Activated T-cell treated with anti-CD3 and anti-CD28 coated beads, Interleukin-2, amount 50 U/mL, for 24 hours (primary cell): ENCODE data around the gene LY6G6F.
"Not testable (repeated sequence)": the region's sequence is repeated elsewhere in the genome, so short reads cannot be mapped to it uniquely, and the experiment has no call there.

ENCODE experiments used
- DNase-seq: peaks from one replicate; pipeline ENCODE4 v3.0.0-alpha.2; 2020
- H3K27ac Mint-ChIP-seq: 2 replicates; pipeline ENCODE4 v1.8.0; 2020; ENCODE audit warnings: mild to moderate bottlenecking, mixed read lengths
- H3K27me3 Mint-ChIP-seq: 2 replicates; pipeline ENCODE4 v1.8.0; 2020; ENCODE audit warnings: mixed read lengths
- H3K36me3 Mint-ChIP-seq: 2 replicates; pipeline ENCODE4 v1.8.0; 2020; ENCODE audit warnings: low read depth, mixed read lengths
- H3K4me1 Mint-ChIP-seq: 2 replicates; pipeline ENCODE4 v1.8.0; 2020; ENCODE audit warnings: low read depth, mixed read lengths
- H3K4me3 Mint-ChIP-seq: 2 replicates; pipeline ENCODE4 v1.8.0; 2020; ENCODE audit warnings: mild to moderate bottlenecking, moderate library complexity, mixed read lengths
- H3K9me3 Mint-ChIP-seq: 2 replicates; pipeline ENCODE4 v1.8.0; 2020; ENCODE audit warnings: mixed read lengths

Gene LY6G6F

DNA sequence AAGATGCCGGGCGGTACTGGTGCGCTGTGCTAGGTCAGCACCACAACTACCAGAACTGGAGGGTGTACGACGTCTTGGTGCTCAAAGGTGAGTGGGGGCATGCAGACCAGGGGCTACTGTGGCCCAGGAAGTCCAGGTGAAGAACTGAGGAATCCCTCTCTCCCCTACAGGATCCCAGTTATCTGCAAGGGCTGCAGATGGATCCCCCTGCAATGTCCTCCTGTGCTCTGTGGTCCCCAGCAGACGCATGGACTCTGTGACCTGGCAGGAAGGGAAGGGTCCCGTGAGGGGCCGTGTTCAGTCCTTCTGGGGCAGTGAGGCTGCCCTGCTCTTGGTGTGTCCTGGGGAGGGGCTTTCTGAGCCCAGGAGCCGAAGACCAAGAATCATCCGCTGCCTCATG is 1.0 kb downstream of the LY6G6F start:
- Mint-ChIP-seq H3K9me3 (no peaks in the 10 kb centered on the region), H3K27ac (peak overlapping the region; percentile 23), H3K4me1 (peaks cover 15% of the 10 kb centered on the region), H3K36me3 (peaks cover 3% of the 10 kb centered on the region), H3K4me3 (no peak overlapping the region), H3K27me3 (no peaks in the 10 kb centered on the region)
- DNase-seq: no peak

DNA sequence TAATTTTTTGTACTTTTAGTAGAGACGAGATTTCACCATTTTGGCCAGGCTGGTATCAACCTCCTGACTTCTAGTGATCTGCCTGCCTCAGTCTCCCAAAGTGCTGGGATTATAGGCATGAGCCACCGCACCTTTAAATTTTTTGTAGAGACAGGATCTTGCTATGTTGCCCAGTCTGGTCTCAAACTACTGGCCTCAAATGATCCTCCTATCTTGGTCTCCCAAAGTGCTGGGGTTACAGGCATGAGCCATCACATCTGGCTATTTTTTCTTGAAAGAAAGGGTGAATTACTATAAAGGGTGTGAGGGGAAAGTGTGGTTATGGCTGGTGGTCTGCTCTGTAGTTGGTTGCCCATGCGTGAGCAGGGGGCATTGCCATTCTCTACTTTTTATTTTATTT is 1.6 kb downstream of the LY6G6F start:
- Mint-ChIP-seq H3K9me3 (no peaks in the 10 kb centered on the region), H3K36me3 (peaks cover 1% of the 10 kb centered on the region), H3K4me3 (no peak overlapping the region), H3K4me1 (peaks cover 14% of the 10 kb centered on the region), H3K27ac (no peak overlapping the region), H3K27me3 (no peaks in the 10 kb centered on the region)
- no peak for DNase-seq

DNA sequence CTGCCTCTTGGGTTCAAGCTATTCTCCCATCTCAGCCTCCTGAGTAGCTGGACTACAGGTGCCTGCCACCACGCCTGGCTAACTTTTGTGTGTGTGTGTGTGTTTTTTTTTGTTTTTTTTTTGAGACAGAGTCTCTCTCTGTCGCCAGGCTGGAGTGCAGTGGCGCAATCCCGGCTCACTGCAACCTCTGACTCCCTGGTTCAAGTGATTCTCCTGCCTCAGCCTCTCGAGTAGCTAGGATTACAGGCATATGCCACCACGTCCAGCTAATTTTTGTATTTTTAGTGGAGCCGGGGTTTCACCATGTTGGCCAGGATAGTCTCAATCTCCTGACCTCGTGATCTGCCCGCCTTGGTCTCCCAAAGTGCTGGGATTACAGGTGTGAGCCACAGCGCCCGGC is 2.5 kb downstream of the LY6G6F start:
- not testable (repeated sequence) for DNase-seq, H3K27ac Mint-ChIP-seq, H3K27me3 Mint-ChIP-seq, H3K36me3 Mint-ChIP-seq, H3K4me3 Mint-ChIP-seq, H3K9me3 Mint-ChIP-seq
- peaks cover 11% of the 10 kb centered on the region for H3K4me1 Mint-ChIP-seq

DNA sequence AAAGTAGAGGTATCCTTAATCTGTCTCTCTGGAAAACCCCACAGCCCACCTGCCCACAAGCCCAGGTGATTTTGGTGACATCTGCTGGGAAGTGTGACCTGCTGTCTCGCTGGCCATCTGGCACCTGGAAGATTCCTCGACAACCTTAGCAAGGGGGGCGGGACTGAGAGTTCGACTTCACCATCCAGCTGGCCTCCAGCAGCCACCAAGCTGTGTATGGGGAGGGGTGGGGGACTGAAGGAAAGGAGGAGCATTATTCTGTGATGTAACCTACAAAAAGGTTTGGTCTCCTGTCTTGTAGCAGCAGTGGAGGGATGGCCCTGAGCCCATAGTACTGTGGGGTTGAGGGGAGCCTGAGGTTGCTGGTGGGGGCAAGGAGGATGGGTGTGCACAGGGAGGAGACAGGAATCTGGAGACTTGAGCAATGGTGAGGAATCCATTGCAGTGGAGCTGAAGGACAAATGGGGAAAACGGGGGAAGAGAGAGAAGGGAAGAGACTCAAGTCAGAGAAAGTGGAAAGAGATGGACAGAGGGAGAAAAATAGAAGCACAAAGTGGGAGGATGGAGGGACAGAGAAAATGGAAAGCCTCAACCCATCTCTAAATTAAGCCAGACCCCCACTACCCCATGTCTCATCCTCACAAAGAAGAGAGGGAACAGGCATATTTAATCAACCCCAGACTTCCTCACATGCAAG is 4.0 kb downstream of the LY6G6F start:
- Mint-ChIP-seq H3K4me1 (peaks cover 11% of the 10 kb centered on the region), H3K27me3 (no peaks in the 10 kb centered on the region), H3K36me3 (no peaks in the 10 kb centered on the region), H3K9me3 (no peaks in the 10 kb centered on the region), H3K27ac (no peak overlapping the region), H3K4me3 (no peak overlapping the region)
- no peak for DNase-seq

DNA sequence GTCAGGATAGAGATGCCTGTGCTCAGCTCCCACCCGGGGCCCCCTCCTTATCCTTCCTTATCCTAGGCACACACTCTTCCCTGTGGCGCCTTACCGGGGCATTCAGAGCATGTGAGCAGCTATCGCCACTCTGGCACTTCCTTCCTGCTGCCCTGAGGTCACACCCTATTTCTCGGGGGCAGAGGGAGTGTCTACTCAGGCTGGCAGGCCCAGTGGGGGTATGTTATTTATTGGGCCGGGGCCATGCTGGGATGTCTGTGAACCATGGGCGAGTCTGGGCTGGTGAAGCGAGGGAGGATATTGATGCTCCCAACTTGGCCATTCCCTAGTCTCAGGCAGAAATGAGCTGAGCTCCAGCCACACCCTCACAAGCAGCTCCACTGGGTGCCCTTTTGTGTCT is 4.6 kb downstream of the LY6G6F start:
- DNase-seq: no peak
- Mint-ChIP-seq H3K4me3 (no peak overlapping the region), H3K27ac (no peak overlapping the region), H3K9me3 (no peaks in the 10 kb centered on the region), H3K27me3 (no peaks in the 10 kb centered on the region), H3K36me3 (no peaks in the 10 kb centered on the region), H3K4me1 (peaks cover 11% of the 10 kb centered on the region)

DNA sequence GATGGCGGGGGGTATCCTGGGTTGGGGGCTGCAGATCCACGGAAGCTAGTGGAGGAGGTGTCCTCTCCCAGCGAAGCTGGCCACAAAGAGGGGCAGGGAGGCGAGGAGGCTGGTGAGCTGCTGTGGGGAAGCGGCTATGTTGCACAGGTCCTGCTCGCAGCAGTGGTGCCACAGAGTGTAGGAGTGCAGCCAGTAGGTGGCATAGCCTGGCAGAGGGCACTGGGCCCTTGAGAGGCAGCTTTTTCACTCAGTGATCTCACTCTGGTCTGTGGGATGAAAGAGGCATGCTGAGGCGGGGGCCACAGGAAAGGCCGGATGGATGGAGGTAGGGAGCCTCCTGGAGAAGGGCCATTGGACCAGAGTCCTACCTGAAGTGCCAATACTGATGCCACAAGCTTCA is 5.6 kb downstream of the LY6G6F start:
- Mint-ChIP-seq H3K4me1 (peaks cover 11% of the 10 kb centered on the region), H3K4me3 (no peak overlapping the region), H3K9me3 (no peaks in the 10 kb centered on the region), H3K27me3 (no peaks in the 10 kb centered on the region), H3K27ac (no peak overlapping the region), H3K36me3 (no peaks in the 10 kb centered on the region)
- DNase-seq: no peak

DNA sequence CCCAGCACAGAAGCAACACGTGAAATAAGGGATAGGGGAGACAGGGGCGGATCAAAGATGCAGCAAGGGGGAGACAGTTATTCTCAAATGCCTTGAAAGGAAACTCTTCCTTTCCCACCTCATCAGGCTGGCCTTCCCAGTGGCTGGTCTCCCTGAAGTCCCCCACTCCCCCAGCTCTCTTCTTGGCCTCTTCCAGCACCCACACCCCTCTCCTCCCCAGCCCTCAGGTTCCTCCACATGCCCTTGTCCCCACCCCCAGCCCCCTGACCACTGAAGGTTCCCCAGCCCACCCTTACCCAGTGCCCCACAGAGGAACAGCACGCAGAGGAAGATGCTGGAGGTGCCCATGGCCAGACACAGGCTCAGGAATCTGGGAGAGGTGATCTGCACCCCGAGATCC is 6.8 kb downstream of the LY6G6F start:
- no peak overlapping the region for H3K4me3 Mint-ChIP-seq

DNA sequence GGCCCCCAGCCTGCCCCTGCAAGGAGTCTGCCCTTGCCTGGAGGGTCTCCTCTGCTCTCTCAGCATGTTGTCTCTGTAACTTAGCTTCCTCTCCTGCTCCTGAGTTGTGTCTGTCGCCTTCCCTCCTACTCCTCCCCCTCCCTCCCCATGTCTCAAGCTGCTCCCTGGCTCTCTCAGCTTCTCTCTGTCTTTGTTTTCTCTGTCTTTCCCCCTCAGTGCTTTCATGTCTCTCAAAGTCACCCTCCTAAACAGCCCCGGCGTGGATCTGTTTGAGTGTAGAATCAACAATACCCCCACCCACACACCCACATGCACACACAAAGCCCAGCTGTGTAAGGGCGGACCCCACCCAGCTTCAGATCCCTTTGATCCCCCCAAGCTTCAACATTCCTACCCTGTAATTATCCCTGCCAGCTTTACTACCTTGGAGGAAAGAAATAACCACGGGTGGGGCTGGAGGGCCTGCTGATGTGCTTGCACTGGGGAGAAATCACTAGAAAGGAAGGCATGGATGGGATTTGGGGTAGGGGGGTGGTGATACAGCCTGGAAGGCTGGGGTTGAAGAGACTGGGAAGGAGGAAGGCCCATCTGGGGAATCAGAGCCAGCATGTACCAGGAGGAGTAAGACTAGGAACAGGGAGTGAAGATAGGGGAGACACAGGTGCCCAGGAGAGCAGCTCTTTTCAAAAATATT is 7.5 kb downstream of the LY6G6F start:
- Mint-ChIP-seq H3K36me3 (no peaks in the 10 kb centered on the region), H3K4me3 (no peak overlapping the region), H3K4me1 (peaks cover 11% of the 10 kb centered on the region), H3K27ac (no peak overlapping the region), H3K9me3 (no peaks in the 10 kb centered on the region), H3K27me3 (no peaks in the 10 kb centered on the region)
- DNase-seq: no peak

More for the DNA sequence above, 6.8 kb downstream of the LY6G6F start:
- Mint-ChIP-seq H3K9me3 (no peaks in the 10 kb centered on the region), H3K27ac (no peak overlapping the region), H3K36me3 (no peaks in the 10 kb centered on the region), H3K4me1 (peaks cover 11% of the 10 kb centered on the region), H3K27me3 (no peaks in the 10 kb centered on the region)
- DNase-seq: no peak

DNA sequence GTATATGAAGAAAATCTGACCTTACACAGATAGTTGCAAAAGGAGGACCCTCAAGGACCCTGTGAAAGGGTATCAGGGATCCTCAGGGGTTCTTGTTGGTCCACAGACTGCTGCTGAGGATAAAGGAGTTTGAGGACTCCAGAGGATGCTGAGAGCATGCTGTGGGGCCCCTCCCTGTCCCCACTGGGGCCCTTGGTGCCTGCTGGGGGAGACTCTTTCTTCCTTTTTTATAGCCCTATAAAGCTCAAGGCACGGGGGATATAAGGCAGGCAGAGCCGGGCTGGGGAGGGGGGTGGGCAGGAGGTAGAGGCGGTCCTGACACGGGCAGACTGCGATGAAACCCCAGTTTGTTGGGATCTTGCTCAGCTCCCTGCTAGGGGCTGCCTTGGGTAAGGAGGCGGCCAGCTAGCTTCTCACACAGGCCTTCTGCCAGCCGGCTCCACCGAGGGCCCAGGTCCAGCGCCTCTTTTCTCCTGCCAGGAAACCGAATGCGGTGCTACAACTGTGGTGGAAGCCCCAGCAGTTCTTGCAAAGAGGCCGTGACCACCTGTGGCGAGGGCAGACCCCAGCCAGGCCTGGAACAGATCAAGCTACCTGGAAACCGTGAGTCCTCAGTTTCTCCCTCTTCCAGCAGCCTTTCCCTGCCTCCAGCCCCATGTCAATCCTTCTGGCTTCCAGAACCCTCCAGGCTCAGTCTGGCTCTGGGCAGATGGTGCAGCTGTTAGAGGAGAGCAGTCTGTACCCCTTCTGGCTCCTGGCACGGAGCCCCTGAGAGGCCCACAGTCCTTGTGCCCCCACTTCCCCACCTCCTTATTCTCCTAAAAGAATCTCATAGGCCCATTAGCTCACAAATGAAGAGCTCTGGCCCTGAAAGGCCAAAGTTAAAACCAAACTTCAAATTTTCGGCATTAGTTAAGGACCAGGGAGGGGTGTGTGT is 8.6 kb downstream of the LY6G6F start, which contains the start of gene LY6G6D:
Gene LY6G6D, plus strand, starts transcription at position 327 of the 937 bp plus-strand sequence. Its CDS starts 8 bp downstream, at position 335.
- H3K36me3 Mint-ChIP-seq: no peaks in the 10 kb centered on the region
- DNase-seq: no peak
- no peak within 1 kb of the TSS for H3K4me3 Mint-ChIP-seq
- peaks cover 11% of the 10 kb centered on the region for H3K4me1 Mint-ChIP-seq
- H3K27me3 Mint-ChIP-seq: no peaks in the 10 kb centered on the region
- H3K27ac Mint-ChIP-seq: no peak within 1 kb of the TSS
- H3K9me3 Mint-ChIP-seq: no peaks in the 10 kb centered on the region

DNA sequence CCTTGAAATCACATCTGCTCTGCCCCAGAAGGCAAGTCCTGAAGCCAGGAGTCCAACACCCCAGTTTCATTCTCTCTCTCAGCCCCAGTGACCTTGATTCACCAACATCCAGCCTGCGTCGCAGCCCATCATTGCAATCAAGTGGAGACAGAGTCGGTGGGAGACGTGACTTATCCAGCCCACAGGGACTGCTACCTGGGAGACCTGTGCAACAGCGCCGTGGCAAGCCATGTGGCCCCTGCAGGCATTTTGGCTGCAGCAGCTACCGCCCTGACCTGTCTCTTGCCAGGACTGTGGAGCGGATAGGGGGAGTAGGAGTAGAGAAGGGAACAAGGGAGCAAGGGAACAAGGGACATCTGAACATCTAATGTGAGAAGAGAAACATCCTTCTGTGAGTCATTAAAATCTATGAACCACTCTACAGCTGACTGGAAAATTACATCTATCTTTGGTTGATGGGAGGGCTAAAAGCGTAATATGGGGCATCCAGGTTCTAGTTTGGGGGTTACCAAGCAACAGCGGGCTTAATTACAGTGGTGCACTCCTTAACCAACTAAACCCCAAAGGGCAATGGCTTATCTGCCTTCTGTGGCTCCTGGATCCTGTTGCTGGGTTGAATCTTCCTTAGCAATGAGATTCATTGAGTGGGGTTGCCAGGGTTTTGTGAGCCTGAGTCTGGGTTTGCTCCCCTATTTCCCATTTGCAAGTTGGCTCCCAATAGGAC is 11.0 kb downstream of the LY6G6F start:
- no peak overlapping the region for H3K4me3 Mint-ChIP-seq
- no peaks in the 10 kb centered on the region for H3K36me3 Mint-ChIP-seq
- H3K27ac Mint-ChIP-seq: no peak overlapping the region
- H3K4me1 Mint-ChIP-seq: peaks cover 4% of the 10 kb centered on the region
- no peak for DNase-seq
- no peaks in the 10 kb centered on the region for H3K27me3 Mint-ChIP-seq
- H3K9me3 Mint-ChIP-seq: no peaks in the 10 kb centered on the region

DNA sequence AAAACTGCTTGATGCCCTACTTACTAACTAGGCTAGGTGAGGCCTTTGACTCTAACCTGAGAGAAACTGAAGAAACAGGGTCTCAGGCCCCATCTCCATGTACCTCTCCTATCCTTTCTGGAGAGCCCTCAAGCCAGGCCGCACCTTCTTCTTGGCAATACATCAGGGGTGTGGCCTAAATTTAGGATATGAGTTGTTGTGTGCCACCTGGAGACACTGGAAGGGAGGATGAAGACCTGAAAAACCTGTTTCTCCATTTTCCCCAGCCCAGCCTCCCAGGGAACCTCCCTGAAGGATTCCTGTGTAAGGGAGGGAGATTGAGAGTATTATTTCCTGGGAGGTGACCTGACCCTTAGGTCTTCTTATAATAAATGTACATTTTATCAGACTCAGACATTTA is 11.6 kb downstream of the LY6G6F start:
- Mint-ChIP-seq H3K36me3 (no peaks in the 10 kb centered on the region), H3K4me3 (no peak overlapping the region), H3K27ac (no peak overlapping the region), H3K9me3 (no peaks in the 10 kb centered on the region), H3K27me3 (no peaks in the 10 kb centered on the region), H3K4me1 (peaks cover 5% of the 10 kb centered on the region)
- no peak for DNase-seq

DNA sequence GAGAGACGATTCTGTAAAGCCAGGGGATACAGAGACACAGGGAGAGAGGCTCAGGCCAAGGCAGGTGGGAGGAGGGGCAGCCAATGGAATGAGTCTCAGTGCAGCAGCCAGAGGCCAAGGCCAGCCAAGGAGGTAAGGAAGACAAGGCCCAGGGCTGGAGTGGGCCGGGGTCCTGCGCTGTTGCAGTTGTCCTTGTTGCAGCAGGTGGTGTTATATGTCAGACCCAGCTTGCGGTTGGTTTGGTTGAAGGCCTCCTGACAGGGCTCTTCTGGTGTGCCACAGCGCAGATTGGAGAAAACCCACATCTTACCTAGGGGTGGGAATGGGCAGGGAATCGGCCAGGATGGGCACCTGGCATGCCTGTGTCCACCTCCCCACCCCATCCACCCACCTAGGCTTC is 12.3 kb downstream of the LY6G6F start:
- no peaks in the 10 kb centered on the region for H3K9me3 Mint-ChIP-seq
- no peak overlapping the region for H3K27ac Mint-ChIP-seq

DNA sequence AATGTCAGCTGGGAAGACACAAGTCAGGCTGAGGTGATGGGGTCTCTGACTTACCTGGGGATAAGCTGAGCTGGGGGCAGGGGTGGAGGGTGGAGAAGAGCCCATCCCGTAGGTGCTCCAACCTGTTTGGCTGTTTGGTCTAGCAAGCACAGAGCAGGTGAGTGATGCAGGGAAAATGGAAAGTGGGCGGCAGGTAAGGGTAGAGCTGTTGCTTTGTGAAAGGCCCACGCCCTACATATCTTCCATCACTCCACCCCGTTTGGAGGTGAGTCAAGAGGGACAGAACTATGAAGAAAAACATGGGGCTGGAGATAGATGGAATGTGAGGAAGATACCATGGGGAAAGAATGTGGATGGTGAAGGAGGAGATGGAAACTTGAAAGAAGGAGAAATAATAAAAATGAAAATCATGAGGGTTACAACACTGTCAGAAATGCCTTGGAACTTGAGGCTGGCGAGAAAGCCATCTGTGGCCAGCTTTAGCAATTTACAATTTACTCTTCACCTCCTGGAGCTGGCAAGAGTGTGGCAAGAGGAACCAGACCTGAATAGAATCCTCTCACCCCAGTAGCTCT is 13.6 kb downstream of the LY6G6F start:
- H3K27me3 Mint-ChIP-seq: no peaks in the 10 kb centered on the region
- peaks cover 4% of the 10 kb centered on the region for H3K4me1 Mint-ChIP-seq
- no peaks in the 10 kb centered on the region for H3K9me3 Mint-ChIP-seq
- DNase-seq: no peak
- H3K27ac Mint-ChIP-seq: no peak overlapping the region
- no peak overlapping the region for H3K4me3 Mint-ChIP-seq
- no peaks in the 10 kb centered on the region for H3K36me3 Mint-ChIP-seq

More for the DNA sequence above, 12.3 kb downstream of the LY6G6F start:
- H3K36me3 Mint-ChIP-seq: no peaks in the 10 kb centered on the region
- peaks cover 5% of the 10 kb centered on the region for H3K4me1 Mint-ChIP-seq
- H3K4me3 Mint-ChIP-seq: no peak overlapping the region
- no peak for DNase-seq
- no peaks in the 10 kb centered on the region for H3K27me3 Mint-ChIP-seq
